HEK293T (cell line): Measurements from ENCODE around the gene PAK4.

Experiments used
- CTCF ChIA-PET: fragments of 350-600 bp; formaldehyde crosslinking; extraction: SDS; loops from one replicate; lab custom pipeline; 2021; ENCODE audit warnings: antibody characterized with exemption, inconsistent platforms; lab: Yijun Ruan, JAX
- POLR2A ChIA-PET: fragments of 350-600 bp; formaldehyde crosslinking; extraction: SDS; loops from one replicate; lab custom pipeline; 2020; ENCODE audit warnings: antibody characterized with exemption, inconsistent platforms; lab: Yijun Ruan, JAX
- DNase-seq: peaks from one replicate; pipeline ENCODE4 v3.0.0; 2012; ENCODE audit warnings: mixed read lengths; ENCODE audit errors: extremely low spot score
- ARNT ChIP-seq: fragments of 450-650 bp; IDR thresholded peaks from 2 replicates; pipeline ENCODE4 v1.6.1; 2017; ENCODE audit warnings: mild to moderate bottlenecking
- BHLHE40 ChIP-seq: fragments of 450-650 bp; IDR thresholded peaks from 2 replicates; pipeline ENCODE4 v1.6.1; 2016; ENCODE audit warnings: mild to moderate bottlenecking, moderate library complexity, borderline replicate concordance
- CTBP1 ChIP-seq: fragments of 450-650 bp; IDR thresholded peaks from 2 replicates; pipeline ENCODE4 v1.6.1; 2016; ENCODE audit warnings: borderline replicate concordance
- ELF4 ChIP-seq: fragments of 450-650 bp; IDR thresholded peaks from 2 replicates; pipeline ENCODE4 v1.6.1; 2017; ENCODE audit warnings: antibody characterized with exemption
- FOXA1 ChIP-seq: fragments of 450-650 bp; IDR thresholded peaks from 2 replicates; pipeline ENCODE4 v1.6.1; 2016; ENCODE audit warnings: mild to moderate bottlenecking
- FOXK2 ChIP-seq: fragments of 450-650 bp; IDR thresholded peaks from 2 replicates; pipeline ENCODE4 v1.6.1; 2016; ENCODE audit warnings: mild to moderate bottlenecking
- FOXM1 ChIP-seq: fragments of 450-650 bp; IDR thresholded peaks from 2 replicates; pipeline ENCODE4 v1.6.1; 2017; ENCODE audit warnings: mild to moderate bottlenecking, borderline replicate concordance
- HDGF ChIP-seq: fragments of 450-650 bp; IDR thresholded peaks from 2 replicates; pipeline ENCODE4 v1.6.1; 2017; ENCODE audit warnings: antibody characterized with exemption, borderline replicate concordance
- L3MBTL2 ChIP-seq: fragments of 450-650 bp; conservative IDR thresholded peaks from 2 replicates; pipeline ENCODE4 v1.6.1; 2016; ENCODE audit warnings: mild to moderate bottlenecking
- LEF1 ChIP-seq: fragments of 450-650 bp; IDR thresholded peaks from 2 replicates; pipeline ENCODE4 v1.6.1; 2017; ENCODE audit warnings: mild to moderate bottlenecking, borderline replicate concordance
- NFRKB ChIP-seq: fragments of 450-650 bp; IDR thresholded peaks from 2 replicates; pipeline ENCODE4 v1.6.1; 2016; ENCODE audit warnings: mild to moderate bottlenecking, moderate library complexity
- PKNOX1 ChIP-seq: fragments of 450-650 bp; IDR thresholded peaks from 2 replicates; pipeline ENCODE4 v1.6.1; 2016
- SP1 ChIP-seq: fragments of 450-650 bp; IDR thresholded peaks from 2 replicates; pipeline ENCODE4 v1.6.1; 2017
- SUZ12 ChIP-seq: fragments of 450-650 bp; IDR thresholded peaks from 2 replicates; pipeline ENCODE4 v1.6.1; 2016; ENCODE audit warnings: mild to moderate bottlenecking
- TARDBP ChIP-seq: fragments of 450-650 bp; IDR thresholded peaks from 2 replicates; pipeline ENCODE4 v1.6.1; 2016
- ZNF384 ChIP-seq: fragments of 450-650 bp; IDR thresholded peaks from 2 replicates; pipeline ENCODE4 v1.6.1; 2016

The PAK4 gene

DNA sequence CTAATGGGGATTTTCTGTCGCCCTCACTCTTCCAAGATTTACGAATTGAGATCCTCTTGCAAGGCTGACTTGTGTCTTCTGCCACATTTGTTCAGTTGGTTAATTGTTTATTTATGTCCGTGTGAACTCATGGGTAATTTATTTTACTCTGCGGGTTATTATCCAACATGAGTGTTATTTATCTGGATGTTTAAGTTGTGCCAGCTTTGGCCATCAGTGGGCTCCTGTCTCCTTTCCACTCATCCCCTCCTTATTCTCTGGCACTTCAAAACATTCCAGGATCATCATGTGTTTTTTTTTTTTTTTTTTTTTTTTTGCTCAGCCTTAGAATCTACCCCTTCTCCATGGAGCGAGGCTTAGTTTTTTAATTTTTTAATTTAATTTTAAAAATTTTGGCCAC, 22.4 kb upstream of the PAK4 start:
- ChIA-PET POLR2A (no interaction called here), CTCF (no interaction called here)
- no peak for TF ChIP-seq NFRKB
- no peak for TF ChIP-seq LEF1
- TF ChIP-seq L3MBTL2 = no peak
- TF ChIP-seq ELF4 = no peak
- no peak for TF ChIP-seq PKNOX1
- DNase-seq = no peak

- DNase-seq = no peak
- POLR2A ChIA-PET = no interaction called here
- no peak for TF ChIP-seq HDGF
- TF ChIP-seq FOXK2 = no peak
- TF ChIP-seq FOXA1 = no peak
- no peak for TF ChIP-seq SUZ12
- TF ChIP-seq ARNT = no peak
- TF ChIP-seq L3MBTL2 = no peak
- no peak for TF ChIP-seq ZNF384
- no peak for TF ChIP-seq FOXM1
- TF ChIP-seq CTBP1 = no peak
- TF ChIP-seq TARDBP = no peak
- TF ChIP-seq NFRKB = no peak
- no peak for TF ChIP-seq LEF1
- no peak for TF ChIP-seq SP1
- TF ChIP-seq BHLHE40 = no peak
- no peak for TF ChIP-seq PKNOX1
- no peak for TF ChIP-seq ELF4
- CTCF ChIA-PET = no interaction called here
Observed at GRCh38 chr19:39104186-39104596, 21.4 kb upstream of the PAK4 start.

DNA sequence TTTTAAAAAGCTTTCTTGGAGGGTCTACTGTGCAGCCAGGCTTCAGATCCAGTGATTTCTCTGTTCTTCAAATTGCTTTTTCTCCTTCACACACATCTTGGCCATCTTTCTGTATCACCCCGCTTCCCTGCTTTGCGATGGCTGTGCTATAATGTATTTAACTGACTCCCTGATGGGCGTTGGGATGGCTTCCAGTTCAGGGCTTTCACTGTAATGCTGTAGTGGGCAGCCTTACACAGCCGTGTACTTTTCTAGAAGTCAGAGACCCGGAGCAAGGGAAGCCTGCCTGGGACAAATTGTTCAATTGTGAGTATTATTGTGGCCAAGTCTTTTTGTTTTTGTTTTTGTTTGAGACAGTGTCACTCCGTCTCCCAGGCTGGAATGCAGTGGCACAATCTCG, 19.4 kb upstream of the PAK4 start:
- TF ChIP-seq FOXK2 (no peak), ZNF384 (no peak), L3MBTL2 (no peak)
- no peak for DNase-seq
- POLR2A ChIA-PET = interaction anchor here (1.0 kb wide), 1 partner anchor 17 kb away, joined by 3 read pairs; no protein-coding TSS in a partner anchor
- CTCF ChIA-PET = no interaction called here

- CTCF ChIA-PET = interaction anchor here (0.9 to 1.1 kb wide), 2 partner anchors 27 to 95 kb away, joined by 3 to 4 read pairs; partner anchors contain the start of gene SYCN
- POLR2A ChIA-PET = no interaction called here
- TF ChIP-seq L3MBTL2 (no peak), BHLHE40 (no peak), FOXA1 (no peak), HDGF (no peak), SP1 (no peak), FOXM1 (no peak), NFRKB (no peak), CTBP1 (no peak), FOXK2 (no peak), ELF4 (no peak), LEF1 (no peak), SUZ12 (no peak), ARNT (no peak), TARDBP (no peak), ZNF384 (no peak), PKNOX1 (no peak)
- no peak for DNase-seq
Observed at GRCh38 chr19:39109641-39110040, 15.9 kb upstream of the PAK4 start.

DNA sequence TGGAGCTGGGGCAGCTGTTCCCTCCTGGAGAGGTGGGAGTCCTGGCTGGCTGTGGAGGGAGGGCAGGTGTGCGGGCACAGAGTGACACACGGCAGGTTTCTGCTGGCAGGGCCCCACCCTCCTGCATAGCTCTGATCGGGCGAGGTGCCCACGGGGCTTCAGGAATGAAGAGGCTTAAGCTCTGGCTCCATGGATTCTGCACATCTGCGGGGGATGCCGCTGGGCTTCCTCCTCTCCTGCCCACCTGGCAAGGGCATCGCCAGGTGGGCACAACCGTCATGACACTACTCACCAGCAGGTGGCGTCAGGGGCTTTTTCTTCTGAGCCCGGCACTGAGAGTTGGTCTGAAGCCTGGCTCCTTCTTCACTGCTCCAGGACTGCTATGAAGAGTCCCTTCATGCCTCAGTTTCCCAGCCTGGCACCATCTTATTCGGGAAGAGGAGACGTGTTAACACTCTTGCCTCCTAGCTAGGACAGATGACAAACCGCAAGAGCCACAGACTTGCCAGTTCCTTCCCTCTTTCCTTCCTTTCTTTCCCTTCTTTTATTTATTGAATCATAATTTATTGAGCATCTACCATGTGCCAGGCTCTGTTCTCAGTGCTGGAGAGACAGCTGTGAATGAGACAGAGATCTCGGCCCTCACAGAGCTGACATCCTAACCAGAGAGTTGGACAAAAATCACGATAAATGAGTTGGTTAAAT, 15.2 kb upstream of the PAK4 start:
- peak; percentile 79 for DNase-seq
- CTCF ChIA-PET = interaction anchor here (0.7 to 1.1 kb wide), 3 partner anchors 28 to 835 kb away, joined by 3 to 5 read pairs (median 4); partner anchors contain the start of gene SYCN
- TF ChIP-seq BHLHE40 = no peak
- TF ChIP-seq FOXA1 = no peak
- no peak for TF ChIP-seq FOXM1
- TF ChIP-seq NFRKB = no peak
- TF ChIP-seq LEF1 = no peak
- no peak for TF ChIP-seq SUZ12
- no peak for TF ChIP-seq FOXK2
- no peak for TF ChIP-seq TARDBP
- no peak for TF ChIP-seq PKNOX1
- no peak for TF ChIP-seq CTBP1
- no peak for TF ChIP-seq ELF4
- no peak for TF ChIP-seq SP1
- TF ChIP-seq L3MBTL2 = no peak
- TF ChIP-seq ZNF384 = no peak
- no peak for TF ChIP-seq HDGF
- TF ChIP-seq ARNT = no peak
- POLR2A ChIA-PET = no interaction called here

DNA sequence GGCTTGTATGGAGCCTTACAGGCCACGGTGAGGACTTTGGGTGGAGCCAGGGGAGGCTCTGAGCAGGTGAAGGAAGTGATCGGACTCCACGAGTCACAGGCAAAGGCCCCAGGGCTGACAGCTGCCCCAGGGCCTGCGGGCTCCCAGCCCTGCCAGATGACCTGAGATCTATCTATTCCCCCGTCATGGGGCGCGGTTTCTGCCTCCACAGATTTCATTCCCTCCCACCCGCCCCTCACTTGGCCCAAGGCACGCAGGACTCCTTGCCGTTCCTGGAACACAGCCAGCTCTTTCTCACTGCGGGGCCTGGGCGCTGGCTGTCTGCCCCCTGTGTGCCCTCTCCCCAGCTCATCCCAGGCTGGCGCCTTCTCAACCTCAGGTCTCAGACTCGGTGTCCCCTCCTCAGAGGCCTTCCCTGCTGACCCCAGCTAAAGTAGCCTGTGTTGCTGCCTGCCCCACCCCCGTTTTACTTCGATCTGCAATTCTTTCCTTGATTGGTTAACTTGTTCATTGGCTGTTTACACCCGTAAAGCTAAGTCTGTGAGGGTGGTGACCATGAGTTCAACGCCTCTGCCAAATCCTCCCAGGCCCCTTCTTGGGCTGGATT, 13.9 kb upstream of the PAK4 start:
- no peak for TF ChIP-seq LEF1
- no peak for TF ChIP-seq NFRKB
- no peak for TF ChIP-seq ELF4
- TF ChIP-seq PKNOX1 = no peak
- TF ChIP-seq SP1 = no peak
- TF ChIP-seq TARDBP = no peak
- no peak for TF ChIP-seq BHLHE40
- TF ChIP-seq FOXK2 = no peak
- no peak for TF ChIP-seq CTBP1
- TF ChIP-seq FOXM1 = no peak
- TF ChIP-seq ARNT = no peak
- no peak for TF ChIP-seq HDGF
- no peak for TF ChIP-seq SUZ12
- no peak for TF ChIP-seq FOXA1
- TF ChIP-seq ZNF384 = no peak
- ChIA-PET POLR2A (interaction anchor here (1.4 kb wide), 1 partner anchor 324 kb away, joined by 4 read pairs; the partner anchor contains the start of gene RPS16), CTCF (no interaction called here)
- DNase-seq = no peak
